ENCODE data around the gene DMRTC2.

DNA sequence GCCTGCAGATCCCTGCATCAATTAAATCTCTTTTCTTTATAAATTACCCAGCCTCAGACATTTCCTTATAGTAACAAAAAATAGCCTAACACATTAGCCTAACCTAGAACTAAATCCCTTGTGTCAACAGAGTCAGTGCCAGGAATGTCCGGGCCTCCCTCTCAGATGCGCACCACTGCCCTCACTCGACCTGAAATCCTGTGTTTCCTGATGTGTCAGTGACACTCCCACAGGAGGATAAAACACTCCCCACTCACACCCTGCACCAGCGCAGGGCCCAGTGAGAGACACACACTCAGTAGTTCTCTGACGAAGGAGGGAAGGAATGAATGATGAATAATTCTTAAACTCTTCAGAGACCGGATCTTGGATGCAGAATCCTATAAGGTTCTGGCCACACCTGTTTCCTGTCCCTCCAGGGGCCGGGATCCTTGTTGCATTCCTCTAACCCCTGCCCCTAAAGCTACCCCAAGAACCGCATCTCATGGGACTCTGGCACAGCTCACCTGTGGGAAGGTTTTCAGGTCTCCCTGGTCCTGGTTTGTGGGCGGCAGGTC is 45.3 kb upstream of the DMRTC2 start:
- no peak for TF ChIP-seq POLR2A (IDR thresholded peaks at IDR 0.05; ENCODE audit: low read depth, low read length)
- TF ChIP-seq POLR2AphosphoS5 (IDR thresholded peaks at IDR 0.05; ENCODE audit: low read depth, low read length) = no peak
- TF ChIP-seq TAF1 (IDR thresholded peaks at IDR 0.05; ENCODE audit: borderline replicate concordance, low read depth, low read length) = no peak
